Posterior vena cava (tissue), 2 donors: Measurements from ENCODE around the gene LRRFIP2. TPM values are rescaled to one million over a fixed set of nuclear protein-coding genes. Genes with fewer than 3 reads are reported as not detected.
"Not testable (repeated sequence)": the region's sequence is repeated elsewhere in the genome, so short reads cannot be mapped to it uniquely, and the experiment has no call there.

Experiments used
- DNase-seq: peaks from one replicate; pipeline ENCODE4 v3.0.0-alpha.2; 2020; ENCODE audit warnings: low spot score
- intact Hi-C, 2 donors: fragments of 100-400 bp; cut with DNase I; formaldehyde crosslinking; loops; one replicate each; pipeline versions ENCODE4 v1.14.1 to v1.14.2; 2022 to 2023
- total RNA-seq, 2 donors: library from RNA; stranded (reverse); fragmentation: NEBNext Ultra II Directional; extraction: Animal tissue kit (Norgen Biotek cat#: 25700); gene quantifications; one replicate each; pipeline ENCODE4 v1.2.1, GENCODE V29; 2021
- donor health status: DM: yes; HTN: yes; CAD: no.
- donor health status: DM: yes; HTN: yes; CAD: no.

The LRRFIP2 gene
- total RNA-seq, 2 donors from 2014 or later, result 48.0 to 57.2 TPM

DNA sequence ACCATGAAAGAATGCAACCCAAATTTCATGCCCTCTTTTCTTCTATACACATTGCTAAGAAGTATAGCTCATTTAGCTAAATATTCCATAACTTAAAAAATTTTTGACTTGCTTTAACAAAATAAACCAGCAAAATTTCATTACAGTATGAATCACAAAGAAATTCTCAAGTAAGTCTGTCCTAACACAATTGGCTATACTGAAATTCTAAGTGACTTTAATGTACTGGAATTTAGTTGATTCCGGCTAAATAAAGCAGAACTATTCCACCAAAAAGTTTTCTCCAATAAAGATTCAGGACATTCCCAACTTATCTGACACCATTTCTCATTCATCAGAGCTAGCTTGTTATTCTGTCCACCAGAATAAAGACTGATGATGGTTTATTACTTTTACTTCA lies 23.8 kb downstream of the LRRFIP2 start:
- DNase-seq, result no peak
- intact Hi-C loops, result no loop called here

DNA sequence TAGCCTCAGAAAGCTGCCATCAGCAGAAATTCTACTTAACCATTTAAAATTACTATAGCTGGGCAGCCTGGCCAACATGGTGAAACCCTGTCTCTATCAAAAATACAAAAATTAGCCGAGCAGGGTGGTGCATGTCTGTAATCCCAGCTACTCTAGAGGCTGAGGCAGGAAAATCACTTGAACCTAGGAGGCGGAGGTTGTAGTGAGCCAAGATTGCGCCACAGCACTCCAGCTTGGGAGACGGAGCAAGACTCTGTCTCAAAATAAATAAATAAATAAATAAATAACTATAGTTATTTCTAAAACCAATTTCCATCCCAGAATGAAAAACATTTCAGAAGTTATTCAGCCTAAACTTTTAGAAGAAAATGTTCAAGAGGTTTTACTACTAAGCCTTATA lies 25.1 kb downstream of the LRRFIP2 start:
- no peak for DNase-seq
- intact Hi-C loops, result no loop called here

DNA sequence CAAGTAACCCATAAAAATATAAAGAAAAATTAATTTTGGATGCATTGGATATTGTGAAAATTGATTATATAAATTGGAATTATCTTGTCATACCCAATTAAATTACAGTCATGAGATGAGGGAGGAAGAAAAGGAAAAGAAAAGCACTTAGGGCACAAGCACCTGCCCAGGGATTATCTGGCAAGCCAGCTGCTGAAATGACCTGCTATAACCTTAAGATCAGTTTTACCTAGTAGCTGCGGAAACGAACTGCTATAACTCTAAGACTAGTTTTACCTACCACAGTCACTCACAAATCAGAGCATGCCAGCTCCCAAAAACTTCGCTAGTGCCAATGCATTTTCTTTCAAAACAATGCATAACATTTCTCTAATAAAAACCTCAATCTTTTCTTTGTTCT lies 26.2 kb downstream of the LRRFIP2 start:
- DNase-seq, result no peak

DNA sequence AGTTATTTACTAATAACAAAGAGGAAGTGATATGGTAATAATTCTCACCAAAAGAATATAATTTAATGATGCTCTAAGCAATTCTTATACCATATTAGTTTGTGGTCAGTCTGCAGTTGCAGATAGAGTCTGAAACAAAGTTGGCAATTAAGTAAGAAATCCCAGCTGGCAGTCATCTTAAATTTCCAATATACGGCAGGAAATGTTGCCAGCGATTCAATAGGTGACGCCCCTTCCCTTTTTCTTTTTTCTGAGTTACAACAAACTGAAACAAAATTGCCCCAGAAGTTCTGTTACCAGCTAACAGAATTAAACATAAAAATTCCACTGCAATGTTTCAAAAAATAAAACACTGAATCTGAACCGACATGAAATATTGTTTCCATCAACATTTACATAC lies 26.7 kb downstream of the LRRFIP2 start:
- intact Hi-C loops, result no loop called here

More for the DNA sequence above, 26.2 kb downstream of the LRRFIP2 start:
- intact Hi-C loops, result no loop called here

DNA sequence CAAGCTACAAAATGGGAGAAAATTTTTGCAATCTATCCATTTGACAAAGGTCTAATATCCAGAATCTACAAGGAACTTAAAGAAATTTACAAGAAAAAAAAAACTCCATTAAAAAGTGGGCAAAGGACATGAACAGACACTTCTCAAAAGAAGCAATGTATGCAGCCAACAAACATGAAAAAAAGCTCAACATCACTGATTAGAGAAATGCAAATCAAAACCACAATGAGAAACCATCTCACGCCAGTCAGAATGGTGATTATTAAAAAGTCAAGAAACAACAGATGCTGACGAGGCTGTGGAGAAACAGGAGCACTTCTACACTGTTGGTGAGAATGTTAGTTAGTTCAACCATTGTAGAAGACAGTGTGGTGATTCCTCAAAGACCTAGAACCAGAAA lies 27.5 kb downstream of the LRRFIP2 start:
- intact Hi-C loops, DNase-seq: not testable (repeated sequence)

More for the DNA sequence above, 26.7 kb downstream of the LRRFIP2 start:
- DNase-seq, result no peak

DNA sequence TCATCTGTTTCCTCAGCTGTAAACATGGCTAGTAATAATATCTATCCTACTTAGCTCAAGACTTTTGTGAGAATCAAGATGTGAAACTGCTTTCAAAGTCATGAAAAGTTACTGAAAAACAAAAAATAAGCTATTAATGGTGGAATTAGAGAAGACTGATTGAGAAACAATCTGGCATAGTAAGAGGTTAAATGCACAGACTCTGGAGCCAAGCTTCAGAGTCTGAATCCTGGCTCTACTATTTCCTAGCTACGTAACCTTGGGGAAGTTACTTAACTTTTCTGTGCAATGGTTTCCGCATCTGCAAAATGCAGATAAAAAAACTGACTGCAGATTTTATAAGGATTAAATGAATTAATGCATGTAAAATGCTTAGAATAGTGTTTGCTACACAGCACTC lies 28.8 kb downstream of the LRRFIP2 start:
- intact Hi-C loops, result no loop called here
- no peak for DNase-seq

DNA sequence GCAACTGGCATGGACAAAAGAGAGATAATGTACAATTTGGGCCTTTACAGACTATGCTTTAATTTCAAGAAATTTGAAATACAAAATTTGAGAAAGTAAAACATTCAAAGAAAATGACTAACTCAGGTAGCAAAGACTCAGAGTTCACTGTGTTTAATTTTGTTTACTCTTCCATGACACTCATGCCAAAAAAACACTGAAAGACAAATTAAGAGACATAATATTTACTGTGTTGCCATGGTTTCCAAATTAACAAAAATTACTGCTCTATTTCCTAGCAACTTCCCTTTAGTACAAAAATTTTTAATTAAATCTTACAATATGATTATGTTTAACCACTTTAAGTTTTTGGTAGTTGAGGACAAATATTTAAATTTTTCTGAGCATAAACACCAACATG lies 29.6 kb downstream of the LRRFIP2 start:
- intact Hi-C loops, result no loop called here
- DNase-seq, result no peak

DNA sequence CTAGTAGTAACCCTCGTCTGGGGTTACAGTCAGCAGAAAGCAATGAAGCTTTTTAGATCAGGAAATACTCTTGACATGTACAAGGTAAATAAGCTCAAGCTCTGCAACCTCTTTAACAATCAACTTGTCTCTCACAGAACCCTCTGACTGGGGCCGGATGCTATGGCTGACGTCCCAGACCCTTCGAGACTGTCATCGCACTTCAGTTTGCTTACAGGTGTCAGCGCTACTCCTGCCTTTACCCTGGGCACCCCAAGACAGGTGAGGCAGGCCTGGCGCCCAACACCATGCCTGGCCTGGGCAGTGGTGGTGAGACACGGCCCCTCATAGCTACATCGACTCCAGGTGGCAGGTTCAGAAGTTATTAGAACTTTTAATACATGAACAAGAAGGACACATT lies 30.6 kb downstream of the LRRFIP2 start:
- peak; percentile 63 for DNase-seq
- intact Hi-C loops, result no loop called here

DNA sequence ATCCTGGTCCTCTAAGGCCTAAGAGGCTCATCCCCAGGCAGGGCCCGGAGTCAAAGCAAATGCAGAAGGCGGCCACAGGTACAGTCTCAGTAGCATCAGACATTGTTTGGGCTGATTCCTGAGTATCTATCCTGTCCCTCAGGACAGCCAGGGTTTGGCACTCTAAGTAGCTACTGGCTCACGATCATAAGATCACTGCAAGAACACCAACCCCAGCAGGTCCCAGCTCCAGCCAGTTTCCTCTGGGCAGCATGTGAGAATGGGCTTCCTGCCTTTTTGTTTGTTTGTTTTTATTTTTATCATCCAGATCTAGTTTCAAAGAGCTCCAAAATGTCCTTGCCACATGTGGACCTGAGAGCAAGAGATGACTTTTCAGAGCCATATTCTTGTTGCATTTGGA lies 32.7 kb downstream of the LRRFIP2 start:
- intact Hi-C loops, result no loop called here
- DNase-seq, result no peak

DNA sequence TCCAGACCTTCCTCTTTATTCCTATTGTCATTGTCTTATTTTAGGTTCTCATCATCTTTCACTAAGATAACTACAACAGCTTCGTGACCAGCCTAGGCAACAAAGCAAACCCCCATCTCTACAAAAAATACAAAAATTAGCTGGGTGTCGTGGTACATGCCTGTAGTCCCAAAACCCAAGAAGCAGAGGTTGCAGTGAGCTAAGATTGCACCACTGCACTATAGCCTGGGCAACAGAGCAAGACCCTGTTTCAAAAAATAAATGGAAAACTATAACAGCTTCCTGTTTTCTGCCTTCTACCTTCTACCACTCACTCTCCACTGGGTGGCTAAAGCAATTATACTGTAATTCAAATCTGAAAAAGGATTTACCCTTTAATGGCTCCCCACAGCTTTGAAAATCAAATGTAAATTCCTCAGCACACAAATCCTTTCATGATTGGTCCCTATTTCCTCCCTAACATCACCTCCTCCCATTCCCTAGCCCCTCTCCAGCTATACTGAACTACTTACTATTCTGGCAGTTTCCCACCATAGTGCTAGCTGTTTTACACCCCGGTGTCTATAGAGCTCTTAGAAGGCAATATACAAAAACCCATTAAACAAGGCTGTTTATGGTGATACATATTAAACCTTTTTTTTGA lies 33.4 kb downstream of the LRRFIP2 start:
- DNase-seq, result no peak
- intact Hi-C loops, result no loop called here

DNA sequence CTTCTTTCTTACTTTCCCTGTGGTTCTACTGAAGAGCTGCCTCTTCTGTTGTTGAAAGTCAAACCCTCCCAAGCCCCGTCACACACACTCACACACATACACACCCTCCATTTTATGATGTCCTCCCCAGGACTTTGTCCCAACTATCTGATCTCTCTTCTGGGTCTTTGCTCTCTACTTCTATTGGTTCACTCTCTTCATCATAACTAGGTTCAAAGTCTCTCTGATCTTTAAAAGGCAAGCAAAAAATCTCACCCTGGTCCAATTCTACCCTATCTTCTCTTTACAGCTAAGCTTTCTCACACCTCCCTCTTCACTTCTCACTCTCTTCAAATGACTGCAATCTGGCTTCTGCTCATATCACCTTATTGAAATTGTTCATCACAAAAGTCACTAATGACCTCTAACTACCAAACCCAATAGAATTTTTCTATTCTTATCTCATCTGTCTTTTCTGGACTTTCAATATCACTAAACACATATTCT lies 34.8 kb downstream of the LRRFIP2 start:
- intact Hi-C loops, result no loop called here
- DNase-seq, result no peak

DNA sequence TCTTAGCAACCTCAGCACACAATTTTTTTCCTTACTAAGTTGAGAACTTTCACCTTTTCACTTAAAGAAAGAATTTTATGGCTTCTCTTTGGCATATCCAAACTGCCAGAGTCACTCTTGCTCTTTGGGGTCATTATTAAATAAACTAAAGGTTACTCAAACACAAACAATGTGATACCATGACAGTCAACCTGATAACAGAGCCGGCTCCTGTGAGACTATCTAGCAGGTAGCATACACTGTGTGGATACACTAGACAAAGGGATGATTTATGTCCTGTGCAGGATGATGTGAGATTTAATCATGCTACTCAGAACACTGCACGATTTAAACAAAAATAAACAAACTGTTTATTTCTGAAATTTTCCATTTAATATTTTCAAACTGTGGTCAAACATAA lies 35.6 kb downstream of the LRRFIP2 start:
- intact Hi-C loops, result no loop called here
- no peak for DNase-seq

DNA sequence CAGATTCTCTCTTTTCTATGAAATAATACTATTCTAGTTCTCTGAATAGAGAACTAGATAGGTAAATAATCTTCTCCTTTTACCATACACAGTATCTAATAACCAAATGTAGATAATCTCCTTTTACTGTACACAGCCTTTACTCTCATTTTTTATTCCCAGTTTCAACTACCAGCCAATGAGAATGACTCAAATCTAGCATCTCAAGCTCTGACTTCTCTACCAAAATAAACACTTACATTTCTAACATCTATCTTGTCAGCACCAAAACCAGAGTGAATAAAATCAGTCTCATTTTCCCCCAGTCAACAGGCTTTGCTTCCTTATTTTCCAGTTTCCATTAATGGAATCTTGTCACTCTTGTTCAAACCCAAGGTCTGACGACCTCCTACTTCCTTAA lies 36.9 kb downstream of the LRRFIP2 start:
- no peak for DNase-seq
- intact Hi-C loops, result no loop called here

DNA sequence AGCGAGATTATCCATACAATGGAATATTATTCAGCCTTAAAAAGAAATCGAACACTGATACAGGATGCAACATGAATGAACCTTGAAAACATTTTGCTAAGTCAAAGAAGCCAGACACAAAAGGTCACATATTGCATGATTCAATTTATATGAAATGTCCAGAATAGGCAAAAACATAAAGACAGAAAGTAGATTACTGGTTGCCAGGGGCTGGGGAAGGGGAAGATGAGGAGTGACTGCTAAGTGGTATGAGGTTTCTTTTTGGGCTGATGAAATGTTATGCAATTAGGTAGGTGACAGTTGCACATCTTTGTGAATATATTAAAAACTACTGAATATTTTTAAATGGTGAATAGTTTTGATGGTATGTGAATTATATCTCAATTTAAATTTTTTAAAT lies 38.3 kb downstream of the LRRFIP2 start:
- intact Hi-C loops, result no loop called here
- DNase-seq, result no peak

DNA sequence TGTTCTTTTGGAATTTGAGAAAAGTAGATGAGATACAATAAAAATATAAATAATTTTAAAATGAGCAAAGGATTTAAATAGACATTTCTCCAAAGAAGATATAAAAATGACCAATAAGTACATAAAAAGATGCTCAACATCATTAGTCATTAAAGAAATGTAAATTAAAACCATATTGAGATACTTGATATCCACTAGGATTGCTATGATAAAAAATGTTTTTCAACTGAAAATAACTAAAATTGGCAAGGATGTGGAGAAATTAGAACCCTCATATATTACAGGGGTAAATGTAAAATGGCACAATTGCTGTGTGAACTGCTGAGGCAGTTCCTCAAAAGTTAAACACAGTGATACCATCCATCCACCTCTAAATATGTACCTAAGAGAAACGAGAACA lies 38.8 kb downstream of the LRRFIP2 start:
- intact Hi-C loops, result no loop called here
- no peak for DNase-seq

DNA sequence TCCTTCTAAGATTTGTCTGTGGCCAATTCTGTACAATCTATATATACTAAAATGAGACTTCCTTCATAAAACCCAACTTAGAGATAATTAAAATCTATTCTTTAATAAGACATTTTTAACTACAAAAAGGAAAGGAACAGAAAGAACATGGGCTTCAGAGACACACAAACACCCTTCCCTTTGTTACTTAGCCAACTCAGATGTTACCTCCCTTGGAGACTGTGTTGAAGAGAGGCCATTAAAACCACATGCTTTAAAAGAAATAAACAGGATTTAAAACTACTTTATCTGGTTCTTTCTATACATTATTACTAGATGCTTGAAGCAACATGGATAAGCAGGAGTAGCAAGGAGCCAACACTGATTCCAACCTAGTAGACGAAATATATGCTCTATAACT lies 42.0 kb downstream of the LRRFIP2 start:
- intact Hi-C loops, result no loop called here

DNA sequence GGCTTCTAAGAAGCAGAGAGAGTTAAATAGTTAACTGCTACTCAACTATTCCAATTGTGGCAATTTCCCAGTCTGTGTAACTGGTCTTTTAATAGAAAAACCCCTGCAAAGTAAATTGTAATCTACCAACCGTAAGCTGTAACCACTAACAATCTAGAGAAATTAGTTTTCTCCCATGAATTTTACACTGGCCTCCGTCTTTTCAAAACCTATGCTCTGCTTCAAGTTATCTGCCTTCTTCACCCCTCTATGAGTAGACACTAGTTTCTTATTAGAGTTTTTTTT lies 42.6 kb downstream of the LRRFIP2 start:
- DNase-seq, result no peak
- intact Hi-C loops, result no loop called here

More for the DNA sequence above, 42.0 kb downstream of the LRRFIP2 start:
- DNase-seq, result no peak

DNA sequence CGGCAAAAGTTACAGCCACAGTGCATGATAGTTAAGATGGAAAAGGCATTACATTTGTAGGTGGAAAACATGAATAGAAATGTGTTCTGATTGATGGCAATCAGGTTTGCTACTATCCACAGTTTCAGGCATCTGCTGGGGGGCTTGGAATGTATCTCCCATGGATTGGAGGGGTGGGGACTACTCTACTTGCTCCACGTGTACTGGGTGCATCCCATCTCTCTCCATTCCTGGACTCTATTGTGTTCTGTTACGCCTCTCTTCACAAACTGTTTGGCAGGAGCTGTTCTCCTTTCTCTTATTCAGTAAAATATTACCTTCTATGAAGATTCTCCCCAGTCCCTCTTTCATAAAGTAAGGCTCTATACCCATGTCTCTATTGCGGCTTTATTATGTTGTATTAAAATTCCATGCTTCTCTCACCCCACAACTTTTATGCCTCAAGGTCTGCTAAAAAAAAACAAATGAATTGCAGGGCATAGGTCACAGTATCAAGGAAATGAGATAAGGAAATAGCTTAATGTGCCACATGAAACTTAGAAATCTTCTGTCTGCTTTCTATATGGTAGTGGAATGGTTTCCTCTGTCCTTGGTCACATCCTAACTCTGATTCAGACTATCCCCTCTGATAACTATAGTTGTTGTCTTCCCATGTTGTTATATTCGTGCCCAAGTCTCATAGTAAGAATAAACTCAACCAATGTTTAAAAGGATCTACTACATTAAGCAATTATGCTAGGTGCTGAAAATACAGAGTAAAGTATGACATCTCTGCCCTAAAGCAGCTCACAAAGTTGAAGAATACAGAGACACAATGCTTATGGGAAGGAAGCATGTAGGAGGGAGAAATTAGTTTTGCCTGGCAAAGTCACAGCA lies 43.2 kb downstream of the LRRFIP2 start:
- intact Hi-C loops, result no loop called here
- DNase-seq, result no peak

DNA sequence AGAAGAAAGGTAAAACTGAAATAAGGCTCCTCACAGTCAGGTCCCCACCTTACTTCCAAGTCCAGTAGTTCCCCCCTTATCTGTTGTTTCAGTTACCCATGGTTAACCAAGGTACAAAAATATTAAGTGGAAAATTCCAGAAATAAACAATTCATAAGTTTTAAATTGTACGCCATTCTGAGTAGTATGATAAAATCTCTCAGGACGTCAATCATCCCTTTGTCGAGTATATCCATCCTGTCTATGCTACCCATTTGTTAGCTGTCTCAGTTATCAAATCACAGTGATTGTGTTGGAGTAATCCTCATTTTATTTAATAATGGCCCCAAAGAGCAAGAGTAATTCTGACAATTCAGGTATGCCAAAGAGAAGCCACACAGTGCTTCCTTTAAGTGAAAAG lies 43.9 kb downstream of the LRRFIP2 start:
- intact Hi-C loops, result no loop called here
- DNase-seq, result no peak

DNA sequence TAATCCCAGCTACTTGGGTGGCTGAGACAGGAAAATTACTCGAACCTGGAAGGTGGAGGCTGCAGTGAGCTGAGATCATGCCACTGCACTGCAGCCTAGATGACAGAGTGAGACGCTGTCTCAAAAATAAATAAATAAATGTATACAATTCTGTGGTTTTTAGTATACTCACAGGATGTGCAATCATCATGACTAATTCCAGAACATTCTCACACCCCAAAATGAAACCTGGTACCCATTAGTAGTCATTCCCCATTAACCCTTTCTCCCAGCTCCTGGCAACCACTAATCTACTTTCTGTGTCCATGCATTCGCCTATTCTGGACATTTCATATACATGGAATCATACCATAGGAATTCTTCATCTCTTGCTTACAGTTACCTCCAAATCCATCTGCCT lies 44.5 kb downstream of the LRRFIP2 start:
- DNase-seq, result no peak
- intact Hi-C loops, result no loop called here

DNA sequence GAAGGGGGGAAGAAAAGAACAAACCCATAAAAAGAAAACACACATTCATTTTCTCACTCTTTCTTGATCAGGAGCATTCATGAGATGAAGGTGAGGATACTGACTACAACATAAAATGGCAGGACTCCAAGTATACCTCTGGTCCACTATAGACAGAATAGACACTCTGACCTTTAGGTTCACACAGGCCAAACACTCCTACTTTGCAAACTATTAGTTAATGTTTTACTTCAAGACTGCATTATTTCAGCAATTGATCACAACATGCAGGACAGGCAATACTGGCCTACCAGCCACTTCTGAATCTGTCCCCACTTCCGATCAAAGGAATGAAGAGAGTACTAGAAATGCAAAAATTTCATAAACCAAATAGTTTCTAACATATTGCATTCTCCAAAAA lies 47.0 kb downstream of the LRRFIP2 start:
- DNase-seq, result no peak
- intact Hi-C loops, result no loop called here
